Measurements from ENCODE around the gene NR2F1-AS1.

Gene NR2F1-AS1

DNA sequence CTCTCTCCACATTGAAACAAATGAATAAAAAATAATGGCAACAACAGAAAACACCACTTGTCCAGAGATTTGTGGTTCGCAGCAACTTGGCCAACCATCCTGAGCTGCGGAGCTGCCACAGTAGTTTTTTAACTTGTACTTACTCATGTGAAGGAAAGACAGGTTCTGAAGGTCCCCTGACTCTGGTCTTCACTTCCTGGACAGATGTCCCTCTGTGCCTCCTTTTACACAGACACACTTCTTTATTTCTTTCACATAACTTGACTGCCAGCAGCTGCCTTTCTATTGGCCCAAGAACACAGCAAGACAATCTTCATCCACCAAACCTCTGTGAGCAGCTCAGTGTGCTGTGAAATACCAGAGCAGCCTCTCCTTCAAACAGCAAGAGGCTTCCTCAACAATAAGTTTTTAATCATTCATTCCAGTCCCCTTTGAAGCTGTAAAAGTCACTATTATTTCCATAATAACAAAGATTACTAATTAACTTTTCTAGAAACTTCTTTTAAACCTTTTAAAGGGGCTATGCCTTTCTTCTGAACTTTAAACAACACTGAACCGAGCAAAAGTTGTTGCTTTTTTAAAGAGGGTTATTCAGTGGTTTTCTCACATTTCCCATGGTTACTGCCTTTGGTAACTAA is 198.7 kb downstream of the NR2F1-AS1 start:
- FAIRE-seq (no peak), DNase-seq (ENCODE audit: insufficient read length, low spot score) (no peak)
- no peak for TF ChIP-seq POLR2A (IDR thresholded peaks at IDR 0.05; ENCODE audit: low read depth, low read length)

GRCh38 chr5:93381057-93381456 is 200.0 kb downstream of the NR2F1-AS1 start:
- FAIRE-seq (no peak), DNase-seq (ENCODE audit: insufficient read length, low spot score) (no peak)
- TF ChIP-seq POLR2A (IDR thresholded peaks at IDR 0.05; ENCODE audit: low read depth, low read length): no peak

DNA sequence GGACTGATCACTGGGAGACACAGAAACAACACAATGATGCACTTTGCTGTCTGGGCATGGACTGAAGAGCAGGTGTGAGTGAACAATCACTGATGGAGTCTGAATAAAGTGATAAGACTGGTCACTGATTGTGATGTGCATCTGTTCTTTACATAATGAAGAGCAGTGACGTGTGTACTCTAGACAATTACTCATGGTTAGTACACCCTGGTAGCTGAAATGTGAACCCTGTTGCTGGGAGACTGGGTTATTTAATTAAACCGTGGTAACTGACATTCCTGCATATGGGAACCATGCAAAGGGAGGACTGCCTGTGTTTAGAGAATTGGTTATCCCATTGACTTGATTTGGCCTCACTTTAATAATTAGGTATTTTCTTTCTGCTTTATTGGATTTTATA is 202.9 kb downstream of the NR2F1-AS1 start:
- FAIRE-seq (peak; percentile 64), DNase-seq (ENCODE audit: insufficient read length, low spot score) (no peak)
- TF ChIP-seq POLR2A (IDR thresholded peaks at IDR 0.05; ENCODE audit: low read depth, low read length): no peak

DNA sequence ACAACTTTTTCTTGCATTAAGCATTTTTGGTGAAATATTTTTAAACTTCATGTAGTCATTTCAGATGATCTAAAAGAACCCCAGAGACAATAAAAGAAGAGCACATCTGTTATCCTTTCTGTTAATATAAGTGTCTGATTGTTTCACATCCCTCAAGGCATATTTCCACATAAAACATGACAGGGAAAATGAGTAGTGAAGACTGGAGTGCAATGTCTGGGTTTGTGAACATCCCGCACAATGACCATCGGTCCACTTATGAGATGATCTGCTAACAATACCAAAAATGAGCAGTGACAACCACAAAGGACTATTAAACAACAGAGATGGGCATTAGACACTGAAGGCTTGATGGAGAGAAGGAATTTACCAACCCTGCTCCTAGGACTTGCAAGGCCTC is 209.1 kb downstream of the NR2F1-AS1 start:
- FAIRE-seq: no peak
- no peak for TF ChIP-seq POLR2A (IDR thresholded peaks at IDR 0.05; ENCODE audit: low read depth, low read length)

GRCh38 chr5:93364378-93364777 is 216.6 kb downstream of the NR2F1-AS1 start:
- DNase-seq (ENCODE audit: insufficient read length, low spot score): no peak
- no peak for TF ChIP-seq POLR2A (IDR thresholded peaks at IDR 0.05; ENCODE audit: low read depth, low read length)
- no peak for FAIRE-seq

More for the DNA sequence above, 209.1 kb downstream of the NR2F1-AS1 start:
- no peak for DNase-seq (ENCODE audit: insufficient read length, low spot score)

DNA sequence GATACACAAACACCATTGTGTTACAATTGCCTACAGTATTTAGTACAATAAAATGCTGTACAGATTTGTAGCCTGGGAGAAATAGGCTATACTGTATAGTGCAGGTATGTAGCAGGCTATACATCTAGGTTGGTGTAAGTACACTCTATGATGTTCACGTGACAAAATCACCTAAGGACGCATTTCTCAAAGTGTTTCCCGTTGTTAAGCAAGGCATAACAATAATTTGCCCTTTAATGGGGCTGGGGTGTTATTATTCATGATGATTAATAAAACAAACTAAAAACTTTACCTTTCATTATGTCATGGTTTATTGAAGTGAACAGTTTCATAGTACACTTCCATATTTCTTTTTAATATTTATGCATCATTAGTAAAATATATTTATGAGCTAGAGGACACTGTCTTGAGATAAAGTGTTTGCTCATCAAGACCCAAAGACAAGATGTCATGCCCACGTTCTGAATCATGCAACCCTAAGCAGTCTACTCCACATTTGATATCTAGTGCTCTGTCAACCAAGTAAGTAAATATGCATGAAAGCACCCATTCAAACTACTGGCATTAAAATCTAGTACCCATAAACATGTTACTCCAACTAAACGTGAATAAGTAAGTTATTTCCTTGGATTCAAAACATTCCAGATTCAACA is 220.5 kb downstream of the NR2F1-AS1 start:
- FAIRE-seq (no peak), DNase-seq (ENCODE audit: insufficient read length, low spot score) (no peak)
- no peak for TF ChIP-seq POLR2A (IDR thresholded peaks at IDR 0.05; ENCODE audit: low read depth, low read length)

DNA sequence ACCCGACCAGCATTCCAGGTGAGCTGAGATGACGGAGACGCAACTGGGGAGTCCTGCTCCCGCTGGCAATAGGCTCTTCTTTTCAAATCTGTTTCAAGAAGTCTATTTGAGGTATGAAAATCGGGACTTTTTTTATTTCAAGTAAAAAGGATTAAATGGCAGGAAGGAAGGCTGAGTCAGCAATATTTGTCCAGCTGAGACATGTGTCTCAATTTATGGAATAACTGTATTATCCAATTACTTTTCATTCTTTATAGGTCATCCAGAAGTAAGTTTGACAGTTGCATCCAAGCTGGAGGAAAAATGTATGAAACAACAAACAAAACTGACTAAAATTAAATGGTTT is 221.1 kb downstream of the NR2F1-AS1 start:
- FAIRE-seq (no peak), DNase-seq (ENCODE audit: insufficient read length, low spot score) (no peak)
- no peak for TF ChIP-seq POLR2A (IDR thresholded peaks at IDR 0.05; ENCODE audit: low read depth, low read length)

All from H54 (cell line).